C4-2B (cell line): ENCODE measurements around the gene TMED1.

Source experiments
- H3K27ac ChIP-seq: fragments of 450-650 bp; 2 replicates; pipeline ENCODE4 v1.5.1; 2017
- ZFX ChIP-seq: fragments of 450-650 bp; IDR thresholded peaks from 2 replicates; pipeline ENCODE4 v1.6.1; 2017
- TF ChIP-seq, protein P1 (sequence below): fragments of 450-650 bp; conservative IDR thresholded peaks from 2 replicates; pipeline ENCODE4 v1.5.1; 2017; ENCODE audit warnings: mild to moderate bottlenecking

TMED1 gene

DNA sequence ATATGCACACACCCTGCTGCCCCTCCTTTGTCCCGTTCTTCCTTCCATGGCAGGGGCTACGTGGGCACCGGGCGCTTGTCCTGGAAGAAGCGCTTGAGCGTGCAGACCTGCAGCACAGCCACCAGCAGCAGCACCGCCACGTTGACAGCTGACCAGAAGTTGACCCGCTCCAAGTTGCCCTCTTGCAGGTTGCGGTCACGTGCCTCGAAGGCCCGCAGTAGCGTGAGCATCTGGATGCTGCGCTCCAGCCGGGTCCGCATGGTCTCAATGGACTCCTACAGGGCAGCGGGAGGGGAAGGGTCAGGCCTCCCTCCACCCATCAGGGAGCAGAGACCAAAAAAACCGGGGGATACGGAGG is 3.1 kb downstream of the TMED1 start:
- no peak for TF ChIP-seq ZFX
- TF ChIP-seq, protein P1, sequence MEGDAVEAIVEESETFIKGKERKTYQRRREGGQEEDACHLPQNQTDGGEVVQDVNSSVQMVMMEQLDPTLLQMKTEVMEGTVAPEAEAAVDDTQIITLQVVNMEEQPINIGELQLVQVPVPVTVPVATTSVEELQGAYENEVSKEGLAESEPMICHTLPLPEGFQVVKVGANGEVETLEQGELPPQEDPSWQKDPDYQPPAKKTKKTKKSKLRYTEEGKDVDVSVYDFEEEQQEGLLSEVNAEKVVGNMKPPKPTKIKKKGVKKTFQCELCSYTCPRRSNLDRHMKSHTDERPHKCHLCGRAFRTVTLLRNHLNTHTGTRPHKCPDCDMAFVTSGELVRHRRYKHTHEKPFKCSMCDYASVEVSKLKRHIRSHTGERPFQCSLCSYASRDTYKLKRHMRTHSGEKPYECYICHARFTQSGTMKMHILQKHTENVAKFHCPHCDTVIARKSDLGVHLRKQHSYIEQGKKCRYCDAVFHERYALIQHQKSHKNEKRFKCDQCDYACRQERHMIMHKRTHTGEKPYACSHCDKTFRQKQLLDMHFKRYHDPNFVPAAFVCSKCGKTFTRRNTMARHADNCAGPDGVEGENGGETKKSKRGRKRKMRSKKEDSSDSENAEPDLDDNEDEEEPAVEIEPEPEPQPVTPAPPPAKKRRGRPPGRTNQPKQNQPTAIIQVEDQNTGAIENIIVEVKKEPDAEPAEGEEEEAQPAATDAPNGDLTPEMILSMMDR = no peak
- no peak overlapping the region for H3K27ac ChIP-seq

DNA sequence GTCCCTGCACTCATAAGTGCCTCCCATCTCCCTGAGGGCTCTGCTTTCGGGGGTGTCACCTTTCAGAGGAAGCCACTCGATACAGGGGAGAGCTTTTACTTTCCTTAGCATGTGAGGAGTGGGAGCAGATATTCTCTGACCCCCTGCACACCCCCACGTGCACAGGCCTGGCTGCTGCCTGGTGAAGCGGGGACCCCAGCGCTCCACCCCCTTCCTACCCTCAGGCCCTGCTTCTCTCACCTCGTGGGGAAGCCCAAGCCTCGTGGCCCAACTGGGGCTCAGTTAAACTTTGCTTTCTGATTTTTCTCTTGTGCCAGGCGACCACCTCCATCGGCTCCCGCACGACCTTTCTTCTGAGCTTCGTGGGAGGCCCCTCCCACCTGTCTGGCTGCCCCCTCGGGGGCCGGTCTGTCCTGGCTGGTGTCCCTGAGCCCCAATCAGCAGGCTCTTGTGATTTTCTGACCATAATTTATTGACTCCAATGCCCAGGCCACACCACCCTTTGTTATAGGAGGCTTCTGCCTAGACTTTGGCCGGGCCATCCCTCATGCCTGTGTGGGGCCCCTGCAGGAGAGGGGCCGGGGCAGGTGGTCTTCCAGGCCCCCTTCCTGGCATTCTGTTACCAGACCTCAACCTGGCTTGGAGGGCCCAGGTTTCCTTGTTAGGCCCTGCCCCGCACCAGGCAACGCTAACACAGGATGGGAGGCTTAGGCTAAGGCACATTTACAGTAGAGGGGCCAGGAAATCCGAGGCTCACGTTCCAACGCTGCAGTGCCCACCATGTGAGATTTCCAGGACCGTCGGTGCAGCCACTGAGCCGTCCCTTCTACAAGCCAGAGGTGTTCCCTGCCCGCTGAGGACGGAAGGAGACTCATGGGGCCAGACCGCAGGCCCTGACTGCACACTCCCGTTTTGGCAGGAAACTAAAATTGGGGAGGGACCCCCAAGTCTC is 3.7 kb downstream of the TMED1 start:
- TF ChIP-seq, protein P1 = no peak
- no peak for TF ChIP-seq ZFX
- H3K27ac ChIP-seq = no peak overlapping the region

DNA sequence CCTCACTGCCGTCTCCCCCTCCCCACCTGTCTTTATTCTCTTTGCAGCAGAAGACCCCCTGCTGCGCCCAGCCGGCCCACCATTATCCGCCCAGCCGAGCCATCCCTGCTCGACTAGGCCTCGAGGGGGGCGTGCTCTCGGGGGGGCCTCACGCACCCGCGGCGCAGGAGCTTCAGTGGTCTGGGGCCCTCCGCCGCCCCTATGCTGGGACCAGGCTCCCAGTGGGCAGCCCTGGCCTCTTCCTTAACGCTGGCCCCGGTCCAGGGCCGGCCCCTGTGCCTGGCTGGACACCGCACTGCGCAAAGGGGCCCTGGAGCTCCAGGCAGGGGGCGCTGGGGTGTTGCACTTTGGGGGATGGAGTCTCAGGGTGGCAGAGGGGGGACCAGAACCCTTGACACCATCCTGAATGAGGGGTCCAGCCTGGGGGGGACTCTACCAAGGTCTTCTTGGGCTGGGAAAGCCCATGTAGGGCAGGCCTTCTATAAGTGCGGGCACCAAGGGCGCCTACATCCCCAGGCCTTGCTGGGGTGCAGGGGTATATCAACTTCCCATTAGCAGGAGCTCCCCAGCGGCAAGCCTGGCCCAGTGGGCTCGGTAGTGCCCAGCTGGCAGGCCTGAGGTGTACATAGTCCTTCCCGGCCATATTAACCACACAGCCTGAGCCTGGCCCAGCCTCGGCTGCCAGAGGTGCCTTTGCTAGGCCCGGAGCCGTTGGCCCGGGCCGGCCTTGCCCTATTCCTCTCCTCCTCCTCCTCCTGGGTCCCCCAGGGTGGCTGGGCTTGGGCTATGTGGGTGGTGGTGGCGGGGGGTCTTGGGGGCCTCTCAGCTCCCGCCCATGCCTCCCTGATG is 4.9 kb downstream of the TMED1 start:
- no peak for TF ChIP-seq ZFX
- TF ChIP-seq, protein P1 = no peak
- no peak overlapping the region for H3K27ac ChIP-seq

DNA sequence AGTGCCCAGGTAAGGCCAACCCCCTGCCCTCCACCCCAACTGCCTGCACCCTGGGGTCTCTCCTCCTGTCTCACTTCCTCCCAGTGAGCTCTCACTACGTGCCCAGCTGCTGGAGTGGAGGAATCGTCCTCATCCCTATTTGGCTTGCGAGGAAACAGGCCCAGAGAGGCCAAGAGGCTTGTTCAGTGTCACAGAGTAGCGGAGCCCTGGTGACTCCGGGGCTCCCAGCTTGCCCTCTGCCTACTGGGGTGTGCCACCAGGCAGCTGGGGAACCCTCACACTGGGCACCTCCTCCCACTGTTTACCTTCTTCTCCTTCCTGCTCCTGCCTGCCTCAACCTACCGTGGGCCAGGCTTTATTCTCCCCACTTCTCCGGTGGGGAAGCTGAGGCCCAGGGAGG is 5.6 kb downstream of the TMED1 start:
- no peak overlapping the region for H3K27ac ChIP-seq
- TF ChIP-seq, protein P1 = no peak
- no peak for TF ChIP-seq ZFX

GRCh38 chr19:10829967-10830366 is 6.0 kb downstream of the TMED1 start:
- no peak for TF ChIP-seq ZFX
- TF ChIP-seq, protein P1 = no peak
- H3K27ac ChIP-seq = no peak overlapping the region

- no peak for TF ChIP-seq ZFX
- TF ChIP-seq, protein P1 = no peak; the same call in 1 of the 2 replicates
- no peak overlapping the region for H3K27ac ChIP-seq
Measured at GRCh38 chr19:10828981-10829821, 6.8 kb downstream of the TMED1 start.
